IPS DF 6.9 (cell line): Measurements from ENCODE around the gene ACRBP.
A peak's percentile ranks its signal among the peaks of the same experiment; 100 is the strongest.

Experiments
- DNase-seq: peaks from one replicate; pipeline ENCODE4 v3.0.0-alpha.2; 2013; ENCODE audit warnings: low read depth, low spot score
- H3K27ac ChIP-seq: one replicate; pipeline ENCODE4 v1.5.1; 2013; ENCODE audit warnings: low read length, control low read depth
- H3K27me3 ChIP-seq: 2 replicates; pipeline ENCODE4 v1.6.1; 2013; ENCODE audit warnings: mild to moderate bottlenecking, low read length; ENCODE audit not compliant: control insufficient read depth, insufficient read depth
- H3K36me3 ChIP-seq: 2 replicates; pipeline ENCODE4 v1.6.1; 2013; ENCODE audit warnings: low read length; ENCODE audit not compliant: control insufficient read depth, insufficient read depth
- H3K4me1 ChIP-seq: 2 replicates; pipeline ENCODE4 v1.6.1; 2013; ENCODE audit warnings: low read length; ENCODE audit not compliant: control insufficient read depth, insufficient read depth
- H3K4me3 ChIP-seq: 2 replicates; pipeline ENCODE4 v1.5.1; 2013; ENCODE audit warnings: mild to moderate bottlenecking, low read length
- H3K9me3 ChIP-seq: 2 replicates; pipeline ENCODE4 v1.6.1; 2013; ENCODE audit warnings: low read length, inconsistent platforms; ENCODE audit not compliant: control insufficient read depth, insufficient read depth
- WGBS: extraction: QIAGEN DNeasy Blood & Tissue Kit; methylation state at CpG from one replicate; pipeline ENCODE4 v1.1.7; 2013; ENCODE audit warnings: mixed read lengths, missing lambda C conversion rate; ENCODE audit not compliant: insufficient read length, insufficient coverage; 5-methylcytosine and 5-hydroxymethylcytosine counted together

Gene ACRBP

DNA sequence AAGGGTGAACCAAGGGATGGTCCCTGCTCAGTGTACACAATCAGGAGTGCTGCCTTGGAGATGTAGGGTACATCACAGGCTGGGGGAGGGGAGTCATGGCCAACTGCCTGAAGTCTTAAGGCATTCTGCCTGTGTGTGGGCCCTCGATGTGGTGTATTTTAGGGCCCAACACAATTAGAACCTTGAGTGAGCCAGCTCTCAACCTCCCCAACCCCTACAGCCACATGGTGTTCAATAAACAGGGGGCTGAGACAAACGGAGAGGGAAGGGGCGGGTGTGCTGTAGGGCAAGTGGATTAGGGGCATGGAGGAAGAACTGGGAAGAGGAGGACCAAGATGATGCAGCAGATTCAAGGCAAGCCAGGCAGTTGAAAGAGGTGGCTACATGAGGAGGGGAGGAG lies 31.4 kb downstream of the ACRBP start:
- no peak for DNase-seq
- H3K36me3 ChIP-seq: no peaks in the 10 kb centered on the region
- peaks cover 18% of the 10 kb centered on the region for H3K4me1 ChIP-seq
- no CpG with 5 or more reads among the region's 3 CpGs for WGBS
- H3K9me3 ChIP-seq: no peaks in the 10 kb centered on the region
- H3K27me3 ChIP-seq: peaks cover 2% of the 10 kb centered on the region; the same call in 1 of the 2 replicates
- H3K4me3 ChIP-seq: no peak overlapping the region
- H3K27ac ChIP-seq: no peak overlapping the region

DNA sequence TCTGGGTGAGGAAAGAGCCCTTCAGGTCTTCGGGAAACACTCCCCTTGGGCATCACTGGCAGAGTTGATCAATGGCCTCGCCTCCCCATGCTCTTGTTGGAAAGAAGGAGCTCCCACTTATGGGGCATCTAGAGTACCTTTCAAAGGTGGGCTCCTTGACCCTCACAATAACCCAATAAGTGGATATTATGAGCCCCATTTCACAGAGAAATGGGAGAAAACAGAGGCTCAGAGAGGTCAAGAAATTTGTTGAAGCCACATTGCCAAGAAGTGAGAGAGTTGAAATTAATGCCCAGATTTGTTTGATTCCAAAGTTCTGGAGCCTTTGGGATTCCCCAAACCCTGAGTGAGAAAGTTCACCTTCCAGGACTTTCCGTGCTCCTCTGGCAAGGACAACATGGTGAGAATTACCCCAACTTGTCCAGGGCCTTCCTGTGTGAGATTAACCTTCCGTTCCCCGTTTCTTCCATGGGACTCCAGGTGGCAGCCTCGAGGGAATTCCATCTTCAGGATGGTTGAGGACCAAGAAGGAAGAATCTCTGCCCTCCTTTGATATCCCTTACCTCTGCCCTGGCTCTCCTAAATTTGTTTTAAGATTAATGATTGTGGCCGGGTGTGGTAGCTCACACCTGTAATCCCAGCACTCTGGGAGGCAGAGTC lies 32.6 kb downstream of the ACRBP start:
- WGBS: no CpG with 5 or more reads among the region's 7 CpGs
- no peak overlapping the region for H3K27ac ChIP-seq
- H3K36me3 ChIP-seq: no peaks in the 10 kb centered on the region
- no peak for DNase-seq
- H3K4me3 ChIP-seq: no peak overlapping the region
- H3K9me3 ChIP-seq: no peaks in the 10 kb centered on the region
- H3K27me3 ChIP-seq: peaks cover 2% of the 10 kb centered on the region; the same call in 1 of the 2 replicates
- peaks cover 12% of the 10 kb centered on the region for H3K4me1 ChIP-seq

DNA sequence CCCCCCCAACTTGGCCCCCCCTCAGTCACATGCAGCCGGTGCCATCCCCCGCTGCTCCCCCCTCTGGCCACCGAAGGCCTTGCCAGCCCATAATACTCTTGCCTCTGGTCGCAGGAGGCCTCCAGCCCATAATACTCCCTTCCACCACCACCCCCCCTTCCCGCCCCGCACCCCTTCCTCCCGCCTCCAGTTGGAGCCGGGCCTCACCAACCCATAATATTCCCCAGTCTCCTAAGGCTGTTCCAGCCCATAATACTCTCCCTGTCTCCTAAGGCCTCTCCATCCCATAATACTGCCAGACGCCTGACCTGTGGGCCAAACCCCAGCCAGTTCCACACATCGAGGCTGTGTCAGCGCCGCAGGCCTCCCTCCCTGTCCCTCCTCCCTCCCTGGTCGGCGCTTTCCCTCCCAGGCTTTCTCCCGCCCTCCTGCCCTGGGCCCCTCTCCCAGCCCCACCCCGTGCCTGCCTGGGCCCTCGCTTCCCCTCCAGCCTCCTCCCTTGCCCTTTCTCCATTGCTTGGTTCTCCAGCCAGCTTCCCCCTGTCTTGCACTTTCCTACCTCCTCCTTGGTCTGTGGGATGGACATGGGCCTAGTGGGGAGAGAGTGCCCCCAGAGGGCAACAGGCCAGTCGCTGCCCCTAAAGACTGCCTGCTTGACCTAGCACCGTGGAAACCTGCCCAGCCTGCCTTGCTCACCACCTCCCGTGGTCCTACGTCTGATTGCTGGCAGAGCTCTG lies 33.3 kb downstream of the ACRBP start:
- no peaks in the 10 kb centered on the region for H3K27me3 ChIP-seq
- H3K4me3 ChIP-seq: no peak overlapping the region
- peaks cover 12% of the 10 kb centered on the region for H3K4me1 ChIP-seq
- no peak overlapping the region for H3K27ac ChIP-seq
- H3K36me3 ChIP-seq: no peaks in the 10 kb centered on the region
- H3K9me3 ChIP-seq: no peaks in the 10 kb centered on the region
- whole genome bisulfite sequencing: no CpG with 5 or more reads among the region's 21 CpGs
- no peak for DNase-seq

DNA sequence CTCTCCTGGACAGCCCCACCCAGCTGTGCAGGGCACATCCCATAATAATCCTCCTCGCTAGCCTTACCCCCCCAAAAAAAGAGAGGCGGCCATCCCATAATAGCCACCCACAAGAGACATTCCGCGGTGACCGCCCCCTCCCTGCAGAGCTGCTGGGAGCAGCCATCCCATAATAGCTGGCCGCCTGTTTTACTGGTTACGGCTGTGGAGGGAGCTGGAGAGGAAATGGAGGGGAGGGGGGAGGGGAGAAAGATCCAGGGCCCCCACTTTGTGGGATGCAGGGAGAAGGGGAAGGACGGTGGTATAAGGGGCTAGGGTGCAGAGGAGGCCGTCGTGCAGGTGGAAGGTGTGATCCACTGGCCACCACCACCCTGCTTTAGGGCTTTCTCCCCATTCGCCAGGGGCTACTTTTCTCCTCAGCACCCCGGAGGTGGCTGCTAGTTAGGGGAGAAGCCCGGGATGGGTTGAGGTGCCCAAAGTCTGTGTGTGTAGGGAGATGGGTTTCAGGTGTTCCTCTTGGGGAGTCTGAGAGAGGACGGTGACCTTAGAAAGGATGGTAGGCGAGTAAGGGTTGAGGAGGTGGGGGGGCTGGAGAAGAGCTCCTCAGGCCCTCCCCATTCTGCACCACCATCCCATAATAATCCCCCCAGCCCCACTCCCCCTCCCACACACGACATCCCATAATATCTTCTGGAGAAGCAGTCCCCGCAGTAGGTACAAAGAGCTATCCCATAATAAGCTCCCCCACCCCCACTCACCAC lies 34.0 kb downstream of the ACRBP start:
- WGBS: no CpG with 5 or more reads among the region's 17 CpGs
- H3K9me3 ChIP-seq: no peaks in the 10 kb centered on the region
- H3K27me3 ChIP-seq: no peaks in the 10 kb centered on the region
- no peak for DNase-seq
- H3K4me3 ChIP-seq: peak overlapping the region; percentile 18; the same call in 1 of the 2 replicates
- H3K27ac ChIP-seq: peak overlapping the region; percentile 14
- H3K36me3 ChIP-seq: no peaks in the 10 kb centered on the region
- H3K4me1 ChIP-seq: peaks cover 12% of the 10 kb centered on the region

DNA sequence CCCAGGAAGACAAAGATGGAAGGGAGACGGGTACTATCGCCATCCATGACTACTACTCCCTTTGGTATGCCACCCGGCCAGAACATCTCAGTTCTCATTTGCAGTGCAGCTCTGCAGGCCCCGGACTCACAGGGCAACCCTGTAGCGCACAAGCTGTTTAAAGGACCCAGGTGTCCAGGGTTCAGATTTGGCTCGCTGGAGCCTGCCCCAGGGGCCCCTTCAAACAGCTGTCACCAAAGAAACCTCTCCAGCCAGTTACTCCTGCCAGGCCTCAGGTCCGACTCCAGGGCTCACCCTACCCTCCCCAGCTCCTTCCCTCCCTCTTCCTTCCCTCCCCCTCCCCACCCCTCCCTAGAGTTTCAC lies 34.6 kb downstream of the ACRBP start:
- peaks cover 12% of the 10 kb centered on the region for H3K4me1 ChIP-seq
- H3K36me3 ChIP-seq: no peaks in the 10 kb centered on the region
- no peaks in the 10 kb centered on the region for H3K9me3 ChIP-seq
- DNase-seq: no peak
- WGBS: no CpG with 5 or more reads among the region's 7 CpGs
- H3K27me3 ChIP-seq: no peaks in the 10 kb centered on the region
- no peak overlapping the region for H3K4me3 ChIP-seq
- no peak overlapping the region for H3K27ac ChIP-seq

DNA sequence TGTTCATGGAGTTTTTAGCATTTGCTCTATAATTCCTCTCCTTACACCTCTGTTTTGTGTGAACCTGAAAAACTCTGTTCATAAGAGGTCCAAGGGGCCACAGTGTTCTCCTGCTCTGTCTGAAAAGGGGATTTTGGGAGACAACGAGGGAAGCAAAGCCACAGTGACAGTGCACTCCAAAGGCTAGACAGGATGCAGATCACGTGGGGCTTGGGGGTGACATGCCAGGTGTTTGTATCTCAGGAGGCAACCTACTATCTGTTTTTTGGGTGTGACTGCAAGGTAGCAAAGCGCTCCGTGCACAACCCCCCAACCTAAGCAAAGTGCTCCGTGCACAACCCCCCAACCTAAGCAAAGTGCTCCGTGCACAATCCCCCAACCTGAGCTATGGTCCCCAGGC lies 35.0 kb downstream of the ACRBP start:
- no peaks in the 10 kb centered on the region for H3K27me3 ChIP-seq
- H3K9me3 ChIP-seq: no peaks in the 10 kb centered on the region
- peaks cover 12% of the 10 kb centered on the region for H3K4me1 ChIP-seq
- H3K27ac ChIP-seq: no peak overlapping the region
- whole genome bisulfite sequencing: no CpG with 5 or more reads among the region's 6 CpGs
- H3K36me3 ChIP-seq: no peaks in the 10 kb centered on the region
- DNase-seq: no peak
- H3K4me3 ChIP-seq: no peak overlapping the region

DNA sequence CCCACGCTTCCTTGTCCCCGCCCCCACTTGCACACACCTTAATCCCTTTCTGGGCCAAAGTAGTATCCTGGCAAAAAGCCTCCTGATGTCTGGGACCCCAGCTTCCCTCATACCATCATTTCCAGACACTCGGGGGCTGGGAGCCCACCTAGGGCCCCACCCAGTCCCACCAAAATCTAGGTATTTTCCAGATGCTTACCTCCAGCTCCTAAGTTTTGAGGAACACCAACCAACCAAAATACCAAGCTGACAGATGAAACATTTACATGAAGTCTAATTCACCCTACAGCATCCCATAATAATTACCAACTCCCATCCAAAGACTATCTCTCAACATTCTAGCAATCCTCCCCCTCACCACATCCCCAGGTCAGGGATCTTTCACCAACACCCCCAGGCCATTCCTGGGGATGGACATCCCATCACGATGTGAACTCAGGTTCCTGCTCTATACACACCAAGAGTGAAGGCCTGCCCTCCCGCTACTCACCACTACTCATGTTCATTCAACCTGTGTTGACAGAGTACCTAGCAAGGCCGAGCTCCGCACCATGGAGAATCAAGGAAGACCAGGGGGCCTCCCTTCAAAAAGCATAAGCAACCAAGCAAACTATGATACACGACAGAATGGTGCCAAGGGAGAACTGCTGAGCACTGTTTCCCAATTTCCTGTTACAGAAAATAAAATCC lies 38.5 kb downstream of the ACRBP start:
- no CpG with 5 or more reads among the region's 8 CpGs for WGBS
- Histone ChIP-seq H3K4me1 (peaks cover 9% of the 10 kb centered on the region), H3K27me3 (no peaks in the 10 kb centered on the region), H3K36me3 (peaks cover 4% of the 10 kb centered on the region; the same call in 1 of the 2 replicates), H3K27ac (no peak overlapping the region), H3K4me3 (no peak overlapping the region), H3K9me3 (no peaks in the 10 kb centered on the region)
- no peak for DNase-seq

DNA sequence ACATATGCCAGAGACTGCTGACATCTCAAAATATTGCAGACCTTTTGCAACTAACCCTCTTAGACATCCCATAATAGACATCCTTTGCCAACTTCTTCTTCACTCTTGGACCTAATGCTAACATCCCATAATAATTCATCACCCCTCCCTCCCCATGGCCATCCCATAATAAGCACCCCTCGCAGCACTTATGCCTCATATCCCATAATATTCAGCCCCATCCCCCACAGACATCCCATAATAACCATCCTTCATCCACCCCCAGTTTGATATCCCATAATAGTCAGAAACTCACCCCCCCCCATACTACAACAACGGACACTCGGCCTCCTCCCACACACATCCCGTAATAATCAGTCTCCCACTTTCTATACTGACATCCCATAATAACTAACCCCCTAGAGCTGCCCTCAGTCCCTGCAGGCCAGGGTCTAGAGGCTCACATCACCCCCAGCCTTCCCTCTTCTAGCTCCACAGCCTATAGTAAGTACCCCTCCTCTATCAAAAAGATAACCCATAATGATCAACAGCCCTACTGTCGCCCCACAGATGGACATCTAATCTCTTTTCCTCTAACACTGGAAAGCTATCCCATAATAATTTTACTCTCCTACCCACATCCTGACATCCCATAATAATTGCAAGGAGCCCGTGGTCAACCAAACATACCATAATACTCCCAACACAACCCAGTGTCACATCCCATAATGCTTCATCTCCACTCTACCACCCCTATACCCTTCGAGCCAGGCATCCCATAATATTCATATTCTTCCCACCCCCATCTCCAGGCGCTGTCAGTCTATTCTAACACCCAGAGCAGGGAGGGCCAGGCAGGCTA lies 39.3 kb downstream of the ACRBP start:
- Histone ChIP-seq H3K4me3 (no peak overlapping the region), H3K4me1 (peaks cover 5% of the 10 kb centered on the region), H3K27me3 (no peaks in the 10 kb centered on the region), H3K27ac (no peak overlapping the region), H3K9me3 (no peaks in the 10 kb centered on the region), H3K36me3 (peaks cover 4% of the 10 kb centered on the region; the same call in 1 of the 2 replicates)
- WGBS: 100% methylated on average over 3 of the region's 8 CpGs
- DNase-seq: no peak

DNA sequence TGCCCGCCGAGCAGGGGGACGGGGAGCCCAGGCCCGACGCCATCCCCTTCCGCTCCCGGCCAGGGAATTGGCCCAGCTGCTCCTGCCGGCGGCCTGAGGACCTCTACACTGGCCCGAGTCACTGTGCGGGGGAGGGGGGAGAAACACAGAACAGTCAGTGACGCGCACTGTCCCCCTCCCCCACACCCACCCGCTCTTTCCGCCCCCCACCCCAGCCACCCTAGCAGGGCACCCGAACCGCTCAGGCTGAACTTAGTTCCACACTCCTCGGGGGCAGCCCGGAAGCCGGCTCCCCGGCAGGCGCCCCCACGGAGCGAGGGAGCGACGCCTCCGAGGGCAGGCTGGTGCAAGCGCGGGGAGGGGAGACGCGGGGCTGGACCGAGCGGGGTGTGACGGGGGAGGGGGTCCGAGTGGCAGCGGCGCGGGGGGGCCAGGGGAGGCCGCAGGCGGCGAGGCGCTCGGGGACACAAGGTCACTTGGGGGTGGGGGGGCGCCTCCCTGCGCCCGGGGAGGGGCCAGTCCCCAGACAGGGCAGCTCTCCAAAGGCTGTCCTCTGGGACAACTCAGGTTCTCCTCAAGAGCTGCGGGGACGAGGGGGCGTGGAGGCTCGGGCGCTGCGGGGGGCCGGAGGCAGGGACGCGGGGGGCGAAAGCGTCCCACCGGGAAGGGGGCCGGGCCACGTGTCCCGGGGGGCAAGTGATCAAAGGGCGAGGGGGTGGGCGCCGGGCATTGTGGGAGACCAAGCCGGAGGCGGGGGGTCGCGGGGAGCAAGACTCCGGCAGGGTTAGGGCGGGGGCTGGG lies 40.7 kb downstream of the ACRBP start:
- Histone ChIP-seq H3K36me3 (peaks cover 11% of the 10 kb centered on the region), H3K4me3 (peak overlapping the region; percentile 80), H3K27me3 (no peaks in the 10 kb centered on the region), H3K27ac (no peak overlapping the region), H3K4me1 (no peaks in the 10 kb centered on the region; the same call in none of the 2 replicates), H3K9me3 (no peaks in the 10 kb centered on the region)
- no peak for DNase-seq
- no CpG with 5 or more reads among the region's 70 CpGs for WGBS
